22Rv1 (cell line): ENCODE data around the gene DOK6.

ENCODE experiments used
- H3K27ac ChIP-seq: fragments of 450-650 bp; 2 replicates; pipeline ENCODE4 v1.5.1; 2017
- ZFX ChIP-seq: fragments of 450-650 bp; IDR thresholded peaks from 2 replicates; pipeline ENCODE4 v1.6.1; 2017; ENCODE audit warnings: antibody characterized with exemption, borderline replicate concordance
- TF ChIP-seq, protein P1 (sequence below): fragments of 450-650 bp; IDR thresholded peaks from 2 replicates; pipeline ENCODE4 v1.5.1; 2017; ENCODE audit warnings: mild to moderate bottlenecking

The DOK6 gene

DNA sequence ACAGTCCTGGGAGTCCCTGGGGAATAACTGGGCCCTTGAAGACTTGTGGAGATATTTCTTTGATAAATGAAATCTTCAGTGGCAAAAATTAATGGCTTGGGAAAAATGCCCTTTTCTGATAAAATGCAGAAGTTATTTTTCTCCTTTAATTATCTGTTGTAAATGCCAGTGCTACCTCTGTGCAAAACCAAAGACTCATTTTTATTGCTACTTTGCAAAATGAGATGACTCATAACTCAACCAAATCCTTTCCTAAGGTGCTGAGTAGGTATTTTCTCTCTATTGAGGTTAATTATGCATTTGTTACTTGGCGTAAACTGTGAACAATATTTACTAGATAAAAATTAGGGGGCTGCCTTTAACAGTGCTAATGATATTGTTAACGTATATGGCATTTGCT, 163.9 kb downstream of the DOK6 start:
- H3K27ac ChIP-seq: no peak overlapping the region
- TF ChIP-seq ZFX: no peak
- TF ChIP-seq, protein P1, sequence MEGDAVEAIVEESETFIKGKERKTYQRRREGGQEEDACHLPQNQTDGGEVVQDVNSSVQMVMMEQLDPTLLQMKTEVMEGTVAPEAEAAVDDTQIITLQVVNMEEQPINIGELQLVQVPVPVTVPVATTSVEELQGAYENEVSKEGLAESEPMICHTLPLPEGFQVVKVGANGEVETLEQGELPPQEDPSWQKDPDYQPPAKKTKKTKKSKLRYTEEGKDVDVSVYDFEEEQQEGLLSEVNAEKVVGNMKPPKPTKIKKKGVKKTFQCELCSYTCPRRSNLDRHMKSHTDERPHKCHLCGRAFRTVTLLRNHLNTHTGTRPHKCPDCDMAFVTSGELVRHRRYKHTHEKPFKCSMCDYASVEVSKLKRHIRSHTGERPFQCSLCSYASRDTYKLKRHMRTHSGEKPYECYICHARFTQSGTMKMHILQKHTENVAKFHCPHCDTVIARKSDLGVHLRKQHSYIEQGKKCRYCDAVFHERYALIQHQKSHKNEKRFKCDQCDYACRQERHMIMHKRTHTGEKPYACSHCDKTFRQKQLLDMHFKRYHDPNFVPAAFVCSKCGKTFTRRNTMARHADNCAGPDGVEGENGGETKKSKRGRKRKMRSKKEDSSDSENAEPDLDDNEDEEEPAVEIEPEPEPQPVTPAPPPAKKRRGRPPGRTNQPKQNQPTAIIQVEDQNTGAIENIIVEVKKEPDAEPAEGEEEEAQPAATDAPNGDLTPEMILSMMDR: no peak

DNA sequence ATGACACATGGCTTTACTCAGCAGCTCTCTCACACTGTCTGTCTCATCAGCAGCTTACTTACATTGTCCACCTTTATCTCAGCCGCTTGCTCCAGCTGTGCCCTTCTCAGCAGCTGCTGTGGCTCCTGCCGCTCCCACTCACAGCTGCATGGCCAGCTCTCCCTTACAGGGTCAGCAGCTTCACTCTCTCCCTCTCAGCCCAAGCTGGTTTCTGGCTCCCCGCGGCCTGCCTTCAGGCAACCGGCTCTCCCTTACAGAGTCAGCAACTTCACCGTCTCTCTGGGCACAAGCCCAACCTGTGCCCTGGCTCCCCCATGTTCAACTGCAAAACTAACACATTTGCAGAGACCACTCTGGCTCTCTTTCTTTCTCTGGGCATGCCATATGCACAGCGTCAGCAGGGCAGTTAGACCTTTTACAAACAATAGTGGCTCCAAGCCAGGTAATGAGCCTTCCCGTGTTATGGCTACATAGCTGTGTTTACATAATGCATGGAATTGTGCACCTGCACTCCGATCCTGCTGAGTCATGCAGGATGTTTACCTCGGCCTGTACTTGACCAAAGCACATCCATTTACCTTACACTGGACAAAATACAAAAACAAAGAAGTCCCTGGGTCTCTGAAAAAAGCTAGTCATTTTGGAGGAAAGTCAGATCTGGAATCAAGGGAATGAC, 167.3 kb downstream of the DOK6 start:
- H3K27ac ChIP-seq: no peak overlapping the region
- TF ChIP-seq, protein P1: no peak
- TF ChIP-seq ZFX: no peak

DNA sequence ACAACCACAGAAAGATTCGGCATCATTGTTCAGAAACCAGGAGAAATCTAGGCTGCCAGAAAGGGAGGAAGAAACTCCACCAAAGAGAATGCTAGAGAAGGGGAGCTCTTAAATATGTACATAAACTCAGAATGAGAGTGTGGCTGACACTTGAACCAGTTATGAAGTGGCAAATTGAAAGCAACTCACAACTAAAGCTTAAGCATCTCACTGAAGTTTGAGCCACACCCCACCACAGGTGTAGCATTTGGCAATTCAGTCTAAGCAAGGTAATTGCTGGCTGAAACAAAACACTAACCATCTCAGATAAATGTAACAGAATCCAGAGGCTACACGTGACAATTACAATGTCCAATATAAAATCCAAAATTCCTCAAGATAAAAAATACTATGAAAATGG, 168.4 kb downstream of the DOK6 start:
- TF ChIP-seq, protein P1: no peak
- TF ChIP-seq ZFX: no peak
- H3K27ac ChIP-seq: no peak overlapping the region

DNA sequence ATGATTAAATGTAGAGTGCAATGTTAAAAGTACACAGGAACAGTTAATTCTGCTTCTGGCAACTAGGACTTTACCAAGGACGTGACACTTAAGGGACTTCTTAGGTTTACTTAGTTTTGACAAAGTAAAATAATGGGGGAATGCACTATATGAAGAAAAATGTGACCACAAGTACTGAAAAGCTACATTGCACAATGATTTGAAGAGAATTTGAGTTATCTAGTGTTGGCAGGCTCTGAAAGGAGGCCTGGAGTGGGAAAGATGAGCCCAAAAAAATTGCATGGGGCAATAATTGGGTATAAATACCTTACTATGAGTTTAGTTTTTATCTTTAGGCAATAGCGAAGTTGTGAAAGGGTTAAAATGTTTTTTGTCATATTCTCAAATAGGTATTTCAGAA, 173.7 kb downstream of the DOK6 start:
- no peak overlapping the region for H3K27ac ChIP-seq
- TF ChIP-seq ZFX: no peak
- TF ChIP-seq, protein P1: no peak

DNA sequence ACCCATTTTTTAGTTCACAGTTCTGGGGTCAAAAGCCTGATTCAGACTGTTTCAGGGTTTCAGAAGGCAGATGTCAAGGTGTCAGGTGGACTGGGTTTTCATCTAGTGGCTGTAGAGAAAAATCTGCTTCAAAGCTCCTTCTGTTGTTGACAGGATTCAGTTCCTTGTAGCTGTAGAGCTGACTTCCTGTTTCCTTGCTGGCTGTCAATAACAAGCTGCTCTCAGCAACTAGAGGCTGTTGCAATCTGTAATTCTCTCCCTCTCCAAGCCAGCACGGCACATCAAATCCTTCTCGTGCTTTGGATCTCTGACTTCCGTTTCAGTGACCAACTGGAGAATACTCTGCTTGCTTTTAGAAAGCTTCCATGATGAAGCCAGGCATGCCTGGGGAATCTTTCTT, 179.4 kb downstream of the DOK6 start:
- no peak overlapping the region for H3K27ac ChIP-seq
- TF ChIP-seq, protein P1: no peak
- TF ChIP-seq ZFX: no peak

DNA sequence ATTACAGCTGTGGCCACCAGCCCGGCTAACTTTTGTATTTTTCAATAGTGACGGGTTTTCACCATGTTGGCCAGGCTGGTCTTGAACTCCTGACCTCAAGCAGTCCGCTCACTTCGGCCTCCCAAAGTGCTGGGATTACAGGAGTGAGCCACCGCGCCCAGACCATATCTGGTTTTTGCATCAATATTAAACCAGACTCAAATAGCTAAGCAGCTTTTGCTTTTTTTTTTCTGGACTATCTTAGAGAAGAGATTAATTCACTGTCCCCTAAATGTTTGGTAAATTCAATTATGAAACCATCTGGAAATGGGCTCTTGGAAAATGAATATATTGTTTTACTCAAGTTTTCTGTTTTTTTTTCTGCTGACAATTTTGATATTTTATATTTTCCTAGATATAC, 183.7 kb downstream of the DOK6 start:
- TF ChIP-seq, protein P1: no peak
- no peak overlapping the region for H3K27ac ChIP-seq

DNA sequence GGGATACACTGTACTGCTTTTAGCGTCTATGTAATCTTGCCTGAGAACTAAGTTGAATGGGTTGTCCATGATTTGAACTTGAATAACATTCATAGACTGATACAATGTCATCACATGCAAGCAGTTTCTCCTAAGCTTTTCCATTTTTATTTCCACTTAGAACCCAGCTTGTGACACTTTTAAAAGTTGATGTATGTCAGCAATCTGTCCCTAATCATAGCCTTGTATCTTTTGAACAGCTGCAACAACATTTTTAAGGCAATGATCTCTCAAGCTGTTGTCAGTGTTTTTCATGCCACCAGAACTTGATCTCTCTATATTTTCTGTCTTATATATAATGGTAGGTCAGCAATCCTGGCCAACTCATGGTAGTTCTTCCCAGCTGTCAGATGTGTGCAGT, 185.0 kb downstream of the DOK6 start:
- no peak overlapping the region for H3K27ac ChIP-seq
- TF ChIP-seq ZFX: no peak

DNA sequence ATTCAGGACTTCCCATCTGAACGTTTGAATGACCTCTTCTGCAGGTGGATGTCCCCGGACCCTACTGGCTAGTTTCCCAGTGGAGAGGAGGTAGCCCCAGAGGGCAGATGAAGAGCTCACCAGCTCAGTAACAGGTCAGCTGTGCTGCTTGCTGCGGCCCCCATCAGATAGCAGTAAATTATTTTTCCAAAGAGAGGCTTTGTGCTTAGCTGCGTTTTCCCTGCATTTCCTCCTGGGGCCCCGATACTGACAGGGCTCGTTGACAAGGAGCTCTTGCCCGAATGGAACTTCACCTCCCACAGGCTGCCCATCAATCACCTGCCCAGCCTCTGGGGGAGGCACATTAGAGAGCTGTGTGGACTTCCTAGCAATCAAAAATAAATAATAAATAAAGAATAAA, 185.8 kb downstream of the DOK6 start:
- TF ChIP-seq ZFX: no peak
- TF ChIP-seq, protein P1: no peak

More for the DNA sequence above, 185.8 kb downstream of the DOK6 start:
- no peak overlapping the region for H3K27ac ChIP-seq
